BE2C (cell line): Measurements from ENCODE around the gene CCDC86.
"Not testable (repeated sequence)": the region's sequence is repeated elsewhere in the genome, so short reads cannot be mapped to it uniquely, and the experiment has no call there.

Source experiments
- DNase-seq: peaks from one replicate; pipeline ENCODE4 v3.0.0-alpha.2; 2020
- H3K27me3 ChIP-seq: fragments of 250-450 bp; sonication (Bioruptor Pico); 2 replicates; pipeline ENCODE4 v1.5.1; 2020; ENCODE audit warnings: mild to moderate bottlenecking
- H3K36me3 ChIP-seq: fragments of 250-450 bp; sonication (Bioruptor Pico); 2 replicates; pipeline ENCODE4 v1.5.1; 2020; ENCODE audit warnings: mild to moderate bottlenecking
- H3K4me1 ChIP-seq: fragments of 250-450 bp; sonication (Bioruptor Pico); 2 replicates; pipeline ENCODE4 v1.5.1; 2020
- H3K4me3 ChIP-seq: 2 replicates; pipeline ENCODE4 v1.5.1; 2011; ENCODE audit warnings: low read depth, low read length
- H3K9me3 ChIP-seq: fragments of 250-450 bp; sonication (Bioruptor Pico); 2 replicates; pipeline ENCODE4 v1.5.1; 2020
- TF ChIP-seq, protein P1 (sequence below): IDR thresholded peaks from 2 replicates; pipeline ENCODE4 v1.5.1; 2012; ENCODE audit warnings: mild to moderate bottlenecking, low read depth, low read length

Gene CCDC86

DNA sequence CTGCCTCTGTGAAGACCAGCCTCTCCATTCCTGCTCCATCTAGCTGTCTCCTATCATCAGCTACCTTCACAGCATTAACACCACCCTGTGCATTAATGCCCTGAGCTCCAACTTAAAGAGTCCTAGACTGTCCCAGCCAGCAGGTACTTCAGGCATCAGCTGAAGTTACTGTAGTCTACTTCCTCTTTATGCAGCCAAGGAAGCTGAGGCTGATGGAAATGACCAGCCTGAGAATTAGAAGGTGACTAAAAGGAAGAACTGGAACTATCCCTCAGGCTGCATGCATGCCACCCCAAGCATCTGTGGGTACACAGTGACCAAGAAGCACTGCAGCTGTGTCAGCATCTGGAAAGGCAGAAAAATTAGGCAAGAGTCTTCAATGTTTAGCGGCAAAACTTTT, 28.6 kb upstream of the CCDC86 start:
- Histone ChIP-seq H3K27me3 (no peaks in the 10 kb centered on the region), H3K4me1 (no peaks in the 10 kb centered on the region), H3K36me3 (no peaks in the 10 kb centered on the region), H3K4me3 (no peak overlapping the region), H3K9me3 (no peaks in the 10 kb centered on the region)
- TF ChIP-seq, protein P1, sequence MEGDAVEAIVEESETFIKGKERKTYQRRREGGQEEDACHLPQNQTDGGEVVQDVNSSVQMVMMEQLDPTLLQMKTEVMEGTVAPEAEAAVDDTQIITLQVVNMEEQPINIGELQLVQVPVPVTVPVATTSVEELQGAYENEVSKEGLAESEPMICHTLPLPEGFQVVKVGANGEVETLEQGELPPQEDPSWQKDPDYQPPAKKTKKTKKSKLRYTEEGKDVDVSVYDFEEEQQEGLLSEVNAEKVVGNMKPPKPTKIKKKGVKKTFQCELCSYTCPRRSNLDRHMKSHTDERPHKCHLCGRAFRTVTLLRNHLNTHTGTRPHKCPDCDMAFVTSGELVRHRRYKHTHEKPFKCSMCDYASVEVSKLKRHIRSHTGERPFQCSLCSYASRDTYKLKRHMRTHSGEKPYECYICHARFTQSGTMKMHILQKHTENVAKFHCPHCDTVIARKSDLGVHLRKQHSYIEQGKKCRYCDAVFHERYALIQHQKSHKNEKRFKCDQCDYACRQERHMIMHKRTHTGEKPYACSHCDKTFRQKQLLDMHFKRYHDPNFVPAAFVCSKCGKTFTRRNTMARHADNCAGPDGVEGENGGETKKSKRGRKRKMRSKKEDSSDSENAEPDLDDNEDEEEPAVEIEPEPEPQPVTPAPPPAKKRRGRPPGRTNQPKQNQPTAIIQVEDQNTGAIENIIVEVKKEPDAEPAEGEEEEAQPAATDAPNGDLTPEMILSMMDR, result no peak
- DNase-seq, result no peak

DNA sequence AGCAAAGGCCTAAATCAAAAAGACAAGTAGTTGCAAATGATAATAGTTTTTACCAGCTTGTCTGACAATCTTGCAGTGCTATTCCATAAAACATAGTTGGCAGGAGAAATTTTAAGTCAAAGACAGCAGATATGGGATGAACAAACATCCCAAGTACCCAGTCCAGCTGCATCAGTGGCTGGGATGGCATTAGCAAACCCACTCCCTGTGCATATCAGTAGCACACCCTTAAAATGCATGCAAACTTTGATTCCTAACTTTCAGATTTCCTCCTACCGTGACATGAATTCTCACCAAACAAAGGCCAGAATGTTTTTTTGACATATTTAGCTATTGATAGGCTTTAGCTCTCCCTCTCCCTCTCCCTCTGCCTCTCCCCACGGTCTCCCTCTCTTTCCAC, 27.8 kb upstream of the CCDC86 start:
- no peak overlapping the region for H3K4me3 ChIP-seq
- H3K9me3 ChIP-seq, result no peaks in the 10 kb centered on the region
- no peaks in the 10 kb centered on the region for H3K4me1 ChIP-seq
- TF ChIP-seq, protein P1, result no peak
- DNase-seq, result no peak
- H3K36me3 ChIP-seq, result no peaks in the 10 kb centered on the region
- no peaks in the 10 kb centered on the region for H3K27me3 ChIP-seq

DNA sequence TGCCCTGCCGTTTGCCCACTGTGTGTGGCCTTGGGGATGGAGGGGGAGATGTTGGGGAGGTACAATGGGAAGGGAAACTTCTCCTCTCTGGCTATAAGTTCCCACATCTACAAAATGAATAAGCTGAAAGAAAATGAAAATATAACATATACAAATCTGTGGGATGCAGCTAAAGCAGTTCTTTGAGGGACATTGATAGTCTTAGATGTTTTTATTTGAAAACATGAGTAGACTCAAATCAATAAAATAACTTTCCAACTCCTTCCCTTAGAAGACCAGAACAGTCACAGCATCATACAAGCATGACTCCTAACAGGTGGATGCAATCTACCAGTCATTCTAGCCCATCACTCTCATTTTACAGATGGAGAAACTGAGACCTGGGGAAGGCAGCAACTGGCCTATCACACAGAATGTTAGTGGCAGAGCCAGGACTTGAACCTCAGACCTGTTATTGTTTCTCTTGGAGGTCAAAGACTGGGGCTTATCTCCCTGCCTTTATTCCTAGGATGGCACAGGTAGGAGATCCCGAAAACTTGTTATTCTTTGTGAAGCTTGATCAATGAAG, 25.2 kb upstream of the CCDC86 start:
- TF ChIP-seq, protein P1, result no peak
- DNase-seq, result no peak
- no peak overlapping the region for H3K4me3 ChIP-seq
- H3K27me3 ChIP-seq, result no peaks in the 10 kb centered on the region
- no peaks in the 10 kb centered on the region for H3K9me3 ChIP-seq
- H3K36me3 ChIP-seq, result no peaks in the 10 kb centered on the region
- H3K4me1 ChIP-seq, result no peaks in the 10 kb centered on the region

DNA sequence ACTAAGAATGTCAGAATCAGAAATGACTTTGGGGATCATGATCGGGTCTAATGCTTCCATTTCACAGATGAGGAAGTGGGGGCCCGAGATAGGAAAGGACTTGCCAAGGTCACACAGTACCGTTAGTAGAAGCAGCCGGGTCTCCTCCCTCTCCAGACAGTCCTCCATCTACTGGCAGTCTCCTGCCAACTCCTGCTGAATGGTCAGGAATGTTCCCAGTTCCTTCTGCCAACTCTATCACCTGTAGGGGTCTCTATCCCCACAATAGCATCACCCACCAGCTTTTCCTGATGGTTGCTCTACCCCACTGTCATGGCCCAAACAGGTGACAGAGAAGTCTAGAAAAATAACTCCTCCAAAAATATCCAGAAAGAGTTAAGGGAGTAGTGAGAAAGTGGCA, 23.9 kb upstream of the CCDC86 start:
- TF ChIP-seq, protein P1, result no peak
- no peaks in the 10 kb centered on the region for H3K27me3 ChIP-seq

DNA sequence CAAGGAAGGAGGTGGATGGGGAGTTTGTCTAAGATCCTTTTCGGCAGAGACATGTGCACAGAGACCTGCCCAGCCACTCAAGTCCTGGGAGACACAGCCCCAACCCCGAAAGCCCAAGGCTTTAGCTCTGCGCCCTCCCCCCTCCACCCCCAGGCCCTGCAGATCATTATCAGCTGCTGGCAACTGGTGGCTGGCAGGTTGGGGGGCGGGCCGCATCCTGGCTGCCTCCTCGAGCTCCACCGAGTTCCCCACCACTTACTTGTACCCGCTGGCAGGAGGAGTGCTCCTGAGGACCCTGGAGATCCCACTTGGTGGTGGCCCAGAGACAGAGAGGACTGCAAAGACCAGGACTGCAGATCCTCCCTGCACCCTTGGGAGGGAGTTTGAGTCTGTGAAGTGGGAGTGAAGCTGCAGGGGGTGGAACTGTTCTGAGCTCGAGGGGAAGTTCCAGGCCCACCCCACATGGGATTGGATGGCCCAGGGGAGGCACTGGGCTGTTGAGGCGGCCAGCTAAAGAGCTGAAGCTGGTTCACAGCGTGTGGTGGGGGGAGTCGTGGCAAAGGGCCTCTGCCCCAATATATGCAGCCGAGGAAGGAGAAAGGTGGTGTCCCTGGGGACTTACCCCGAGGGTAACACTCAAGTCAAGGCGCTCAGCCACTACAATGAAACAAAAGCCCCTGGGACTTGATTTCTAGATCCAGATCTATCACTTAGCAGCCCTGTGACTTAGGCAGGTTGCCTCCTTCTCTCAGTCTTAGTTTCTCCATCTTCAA, 19.9 kb upstream of the CCDC86 start:
- H3K4me3 ChIP-seq, result no peak overlapping the region
- TF ChIP-seq, protein P1, result no peak
- H3K9me3 ChIP-seq, result no peaks in the 10 kb centered on the region
- DNase-seq, result no peak
- no peaks in the 10 kb centered on the region for H3K36me3 ChIP-seq
- no peaks in the 10 kb centered on the region for H3K27me3 ChIP-seq
- no peaks in the 10 kb centered on the region for H3K4me1 ChIP-seq

More for the DNA sequence above, 23.9 kb upstream of the CCDC86 start:
- no peak overlapping the region for H3K4me3 ChIP-seq
- no peaks in the 10 kb centered on the region for H3K9me3 ChIP-seq
- DNase-seq, result no peak
- H3K4me1 ChIP-seq, result no peaks in the 10 kb centered on the region
- no peaks in the 10 kb centered on the region for H3K36me3 ChIP-seq

DNA sequence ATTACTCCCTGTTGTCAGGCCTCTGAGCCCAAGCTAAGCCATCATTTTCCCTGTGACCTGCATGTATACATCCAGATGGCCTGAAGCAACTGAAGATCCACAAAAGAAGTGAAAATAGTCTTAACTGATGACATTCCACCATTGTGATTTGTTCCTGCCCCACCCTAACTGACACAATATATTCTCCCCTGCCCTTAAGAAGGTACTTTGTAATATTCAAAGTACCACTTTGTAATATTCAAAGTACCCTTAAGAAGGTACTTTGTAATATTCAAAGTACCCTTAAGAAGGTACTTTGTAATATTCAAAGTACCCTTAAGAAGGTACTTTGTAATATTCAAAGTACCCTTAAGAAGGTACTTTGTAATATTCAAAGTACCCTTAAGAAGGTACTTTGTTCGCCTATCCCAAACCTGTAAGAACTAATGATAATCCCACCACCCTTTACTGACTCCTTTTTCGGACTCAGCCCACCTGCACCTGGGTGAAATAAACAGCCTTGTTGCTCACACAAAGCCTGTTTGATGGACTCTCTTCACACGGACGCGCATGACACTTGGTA, 18.1 kb upstream of the CCDC86 start:
- H3K36me3 ChIP-seq, result not testable (repeated sequence)

More for the DNA sequence above, 18.1 kb upstream of the CCDC86 start:
- H3K27me3 ChIP-seq, H3K4me1 ChIP-seq, H3K4me3 ChIP-seq, H3K9me3 ChIP-seq, DNase-seq: not testable (repeated sequence)
